Effector memory CD4-positive, alpha-beta T cell (primary cell): ENCODE data around the gene AGAP3.

Experiments used
- DNase-seq, 3 donors: peaks; one replicate each; pipeline ENCODE4 v3.0.0-alpha.2; 2020
- H3K27ac ChIP-seq: 2 replicates; pipeline ENCODE4 v1.7.0; 2013; ENCODE audit warnings: mild to moderate bottlenecking, low read length, moderate library complexity; ENCODE audit not compliant: insufficient read depth, poor library complexity, severe bottlenecking
- H3K27me3 ChIP-seq: replicated peaks from 2 replicates; pipeline ENCODE4 v1.7.0; 2013; ENCODE audit warnings: mild to moderate bottlenecking, low read length; ENCODE audit not compliant: insufficient read depth, control insufficient read depth, poor library complexity, severe bottlenecking
- H3K36me3 ChIP-seq: 2 replicates; pipeline ENCODE4 v1.7.0; 2013; ENCODE audit warnings: mild to moderate bottlenecking, low read length, moderate library complexity; ENCODE audit not compliant: control insufficient read depth, insufficient read depth
- H3K4me1 ChIP-seq: 2 replicates; pipeline ENCODE4 v1.7.0; 2013; ENCODE audit warnings: low read length, mild to moderate bottlenecking; ENCODE audit not compliant: control insufficient read depth, insufficient read depth, poor library complexity, severe bottlenecking
- H3K4me3 ChIP-seq: 2 replicates; pipeline ENCODE4 v1.7.0; 2013; ENCODE audit warnings: low read length, low read depth, mild to moderate bottlenecking; ENCODE audit not compliant: insufficient read depth, poor library complexity, severe bottlenecking
- H3K9me3 ChIP-seq: 2 replicates; pipeline ENCODE4 v1.7.0; 2013; ENCODE audit warnings: mild to moderate bottlenecking, low read length, moderate library complexity; ENCODE audit not compliant: control insufficient read depth

The AGAP3 gene

GRCh38 chr7:151135866-151136843 is 49.9 kb downstream of the AGAP3 start:
- Histone ChIP-seq H3K9me3 (no peaks in the 10 kb centered on the region), H3K36me3 (peaks cover 11% of the 10 kb centered on the region), H3K27ac (no peak overlapping the region), H3K4me1 (no peaks in the 10 kb centered on the region), H3K27me3 (no peaks in the 10 kb centered on the region), H3K4me3 (no peak overlapping the region)
- DNase-seq: no peak

GRCh38 chr7:151137076-151137675 is 50.9 kb downstream of the AGAP3 start:
- Histone ChIP-seq H3K36me3 (peaks cover 9% of the 10 kb centered on the region), H3K27ac (no peak overlapping the region), H3K4me1 (no peaks in the 10 kb centered on the region), H3K27me3 (no peaks in the 10 kb centered on the region), H3K4me3 (no peak overlapping the region), H3K9me3 (no peaks in the 10 kb centered on the region)
- DNase-seq: no peak

GRCh38 chr7:151137791-151138152 is 51.5 kb downstream of the AGAP3 start:
- no peak overlapping the region for H3K4me3 ChIP-seq
- no peaks in the 10 kb centered on the region for H3K4me1 ChIP-seq
- no peaks in the 10 kb centered on the region for H3K27me3 ChIP-seq
- H3K27ac ChIP-seq: no peak overlapping the region
- peaks cover 9% of the 10 kb centered on the region for H3K36me3 ChIP-seq
- no peak for DNase-seq
- no peaks in the 10 kb centered on the region for H3K9me3 ChIP-seq

- no peak for DNase-seq
- no peaks in the 10 kb centered on the region for H3K4me1 ChIP-seq
- H3K4me3 ChIP-seq: no peak overlapping the region
- H3K27me3 ChIP-seq: no peaks in the 10 kb centered on the region
- H3K36me3 ChIP-seq: peaks cover 11% of the 10 kb centered on the region
- no peaks in the 10 kb centered on the region for H3K9me3 ChIP-seq
- H3K27ac ChIP-seq: no peak overlapping the region
Measured at GRCh38 chr7:151138153-151138851, 52.0 kb downstream of the AGAP3 start.

- Histone ChIP-seq H3K4me3 (no peak overlapping the region), H3K9me3 (no peaks in the 10 kb centered on the region), H3K4me1 (no peaks in the 10 kb centered on the region), H3K27ac (no peak overlapping the region), H3K36me3 (peaks cover 14% of the 10 kb centered on the region), H3K27me3 (no peaks in the 10 kb centered on the region)
- no peak for DNase-seq
Measured at GRCh38 chr7:151139071-151139790, 53.0 kb downstream of the AGAP3 start.

- Histone ChIP-seq H3K27me3 (no peaks in the 10 kb centered on the region), H3K9me3 (no peaks in the 10 kb centered on the region), H3K4me3 (no peak overlapping the region), H3K27ac (no peak overlapping the region), H3K4me1 (no peaks in the 10 kb centered on the region), H3K36me3 (peaks cover 11% of the 10 kb centered on the region)
- DNase-seq: no peak
Measured at GRCh38 chr7:151139791-151140190, 53.5 kb downstream of the AGAP3 start.

- Histone ChIP-seq H3K4me3 (no peak overlapping the region), H3K27ac (no peak overlapping the region), H3K27me3 (no peaks in the 10 kb centered on the region), H3K36me3 (peaks cover 11% of the 10 kb centered on the region), H3K4me1 (no peaks in the 10 kb centered on the region), H3K9me3 (no peaks in the 10 kb centered on the region)
- no peak for DNase-seq
Measured at GRCh38 chr7:151140826-151141225, 54.6 kb downstream of the AGAP3 start.

- Histone ChIP-seq H3K4me1 (no peaks in the 10 kb centered on the region), H3K27ac (no peak overlapping the region), H3K36me3 (peaks cover 5% of the 10 kb centered on the region), H3K9me3 (no peaks in the 10 kb centered on the region), H3K4me3 (no peak overlapping the region), H3K27me3 (no peaks in the 10 kb centered on the region)
- DNase-seq: no peak
Measured at GRCh38 chr7:151141311-151141854, 55.1 kb downstream of the AGAP3 start.

GRCh38 chr7:151141855-151142685 is 55.8 kb downstream of the AGAP3 start:
- no peak overlapping the region for H3K4me3 ChIP-seq
- H3K27ac ChIP-seq: no peak overlapping the region
- no peaks in the 10 kb centered on the region for H3K9me3 ChIP-seq
- H3K27me3 ChIP-seq: no peaks in the 10 kb centered on the region
- no peak for DNase-seq
- peaks cover 4% of the 10 kb centered on the region for H3K36me3 ChIP-seq
- no peaks in the 10 kb centered on the region for H3K4me1 ChIP-seq
